Mesenchymal stem cell (in vitro differentiated cells and primary cell): ENCODE data around the gene KIF23.

Experiments used
- DNase-seq: peaks from one replicate; pipeline ENCODE4 v3.0.0-alpha.2; 2013
- H2AFZ ChIP-seq: one replicate; pipeline ENCODE4 v1.6.1; 2013; ENCODE audit warnings: low read depth, mild to moderate bottlenecking, control low read depth, inconsistent platforms, low read length, moderate library complexity
- H2AK5ac ChIP-seq: 2 replicates; pipeline ENCODE4 v1.6.1; 2013; ENCODE audit warnings: low read length, moderate library complexity, mild to moderate bottlenecking, inconsistent platforms; ENCODE audit not compliant: severe bottlenecking
- H2BK120ac ChIP-seq: one replicate; pipeline ENCODE4 v1.6.1; 2013; ENCODE audit warnings: low read depth, mild to moderate bottlenecking, inconsistent platforms, low read length, moderate library complexity
- H2BK12ac ChIP-seq, 2 experiments: one replicate each; pipeline ENCODE4 v1.6.1; 2013; ENCODE audit warnings: inconsistent platforms in 2 of 2, low read length in 2 of 2, mild to moderate bottlenecking in 2 of 2, moderate library complexity in 2 of 2, control low read depth in 1 of 2
- H2BK15ac ChIP-seq: one replicate; pipeline ENCODE4 v1.6.1; 2013; ENCODE audit warnings: mild to moderate bottlenecking, low read depth, inconsistent platforms; ENCODE audit not compliant: poor library complexity, severe bottlenecking
- H2BK5ac ChIP-seq: 2 replicates; pipeline ENCODE4 v1.6.1; 2013; ENCODE audit warnings: low read depth, mild to moderate bottlenecking, low read length, control low read depth, inconsistent platforms; ENCODE audit not compliant: poor library complexity, severe bottlenecking
- H3K14ac ChIP-seq, 2 experiments: one replicate each; pipeline ENCODE4 v1.6.1; 2013; ENCODE audit warnings: inconsistent platforms in 2 of 2, low read length in 2 of 2, control low read depth in 1 of 2, mild to moderate bottlenecking in 1 of 2, moderate library complexity in 1 of 2
- H3K18ac ChIP-seq, 2 experiments: one replicate each; pipeline ENCODE4 v1.6.1; 2013; ENCODE audit warnings: inconsistent platforms in 2 of 2, low read length in 2 of 2, control low read depth in 1 of 2, low read depth in 1 of 2, mild to moderate bottlenecking in 1 of 2
- H3K23ac ChIP-seq, 2 experiments: one replicate each; pipeline ENCODE4 v1.6.1; 2013; ENCODE audit warnings: inconsistent platforms in 2 of 2, low read length in 2 of 2, mild to moderate bottlenecking in 2 of 2, moderate library complexity in 2 of 2, control low read depth in 1 of 2
- H3K27ac ChIP-seq: 2 replicates; pipeline ENCODE4 v1.5.1; 2013; ENCODE audit warnings: mild to moderate bottlenecking, moderate library complexity, low read length, control low read depth, inconsistent platforms; ENCODE audit not compliant: poor library complexity, severe bottlenecking
- H3K27me3 ChIP-seq, 2 experiments: 2 replicates each; pipeline versions ENCODE4 v1.6.1 to v1.7.0; 2013; ENCODE audit warnings: low read length in 2 of 2, mild to moderate bottlenecking in 2 of 2, moderate library complexity in 2 of 2, control low read depth in 1 of 2, inconsistent platforms in 1 of 2; ENCODE audit not compliant: control insufficient read depth in 1 of 2, insufficient read depth in 1 of 2
- H3K36me3 ChIP-seq, 2 experiments: 2 replicates each; pipeline versions ENCODE4 v1.6.1 to v1.7.0; 2013; ENCODE audit warnings: low read length in 2 of 2, control low read depth in 1 of 2, inconsistent platforms in 1 of 2, low read depth in 1 of 2, mild to moderate bottlenecking in 1 of 2; ENCODE audit not compliant: insufficient read depth in 2 of 2, control insufficient read depth in 1 of 2
- H3K4ac ChIP-seq, 2 experiments: one replicate each; pipeline ENCODE4 v1.6.1; 2013; ENCODE audit warnings: inconsistent platforms in 2 of 2, low read length in 2 of 2, mild to moderate bottlenecking in 2 of 2, moderate library complexity in 2 of 2, control low read depth in 1 of 2, low read depth in 1 of 2
- H3K4me1 ChIP-seq: 2 replicates; pipeline ENCODE4 v1.6.1; 2013; ENCODE audit warnings: low read depth, low read length, control low read depth; ENCODE audit not compliant: control insufficient read depth, insufficient read depth
- H3K4me2 ChIP-seq: 2 replicates; pipeline ENCODE4 v1.6.1; 2013; ENCODE audit warnings: low read length, mild to moderate bottlenecking, inconsistent platforms; ENCODE audit not compliant: poor library complexity, severe bottlenecking
- H3K4me3 ChIP-seq, 2 experiments: 2 replicates each; pipeline versions ENCODE4 v1.5.1 to v1.7.0; 2013; ENCODE audit warnings: low read length in 2 of 2, mild to moderate bottlenecking in 2 of 2, control low read depth in 1 of 2, low read depth in 1 of 2; ENCODE audit not compliant: insufficient read depth in 1 of 2
- H3K79me1 ChIP-seq: replicated peaks from 2 replicates; pipeline ENCODE4 v1.6.1; 2013; ENCODE audit warnings: mild to moderate bottlenecking, control low read depth, low read length, inconsistent platforms; ENCODE audit not compliant: poor library complexity, severe bottlenecking
- H3K9ac ChIP-seq: 2 replicates; pipeline ENCODE4 v1.7.0; 2013; ENCODE audit warnings: mild to moderate bottlenecking, low read length, moderate library complexity
- H3K9me3 ChIP-seq: 2 replicates; pipeline ENCODE4 v1.7.0; 2013; ENCODE audit warnings: mild to moderate bottlenecking, low read length; ENCODE audit not compliant: control insufficient read depth
- H4K8ac ChIP-seq: one replicate; pipeline ENCODE4 v1.6.1; 2013; ENCODE audit warnings: inconsistent platforms, mild to moderate bottlenecking, low read length, moderate library complexity
- H4K91ac ChIP-seq: one replicate; pipeline ENCODE4 v1.6.1; 2013; ENCODE audit warnings: mild to moderate bottlenecking, low read length, inconsistent platforms
- WGBS: methylation state at CpG from one replicate; pipeline ENCODE4 v1.1.7; 2013; ENCODE audit warnings: mixed read lengths; 5-methylcytosine and 5-hydroxymethylcytosine counted together

The KIF23 gene

GRCh38 chr15:69422336-69422895 is 8.3 kb downstream of the KIF23 start:
- Histone ChIP-seq H3K27ac (no peak overlapping the region), H2BK12ac (no peak overlapping the region), H2BK5ac (no peak overlapping the region), H3K9me3 (no peaks in the 10 kb centered on the region), H3K4me2 (no peak overlapping the region), H3K79me1 (peaks cover 16% of the 10 kb centered on the region), H2BK120ac (no peak overlapping the region), H2AFZ (no peak overlapping the region), H3K18ac (no peak overlapping the region), H2BK15ac (no peak overlapping the region), H4K91ac (no peak overlapping the region), H4K8ac (no peak overlapping the region), H3K4me1 (no peaks in the 10 kb centered on the region), H3K14ac (no peak overlapping the region), H2AK5ac (no peak overlapping the region), H3K36me3 (peaks cover 0 to 39% of the 10 kb centered on the region in 2 experiments), H3K27me3 (no peaks in the 10 kb centered on the region), H3K9ac (no peak overlapping the region), H3K4me3 (no peak overlapping the region), H3K23ac (no peak overlapping the region), H3K4ac (no peak overlapping the region)
- DNase-seq, result no peak
- WGBS, result 96% methylated on average over 4 of the region's 4 CpGs

DNA sequence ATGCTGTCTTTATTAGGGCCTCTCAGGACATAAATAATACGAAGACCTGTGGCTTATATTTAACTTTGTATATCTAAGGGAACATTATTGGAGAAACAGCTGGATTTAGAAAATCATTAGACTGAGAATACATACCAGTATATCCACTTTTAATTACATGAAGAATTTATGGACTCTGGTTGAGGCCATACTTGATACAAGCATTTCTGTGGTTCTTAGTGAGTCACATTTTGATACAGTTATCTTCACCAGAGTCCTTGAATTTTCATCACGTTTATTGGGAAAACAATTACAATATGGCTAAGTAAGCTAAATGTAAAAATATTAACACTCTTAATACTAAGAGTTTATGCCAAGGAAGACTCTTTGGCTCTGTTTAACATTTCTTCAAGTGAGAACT is 9.9 kb downstream of the KIF23 start:
- Histone ChIP-seq H2BK15ac (no peak overlapping the region), H3K27me3 (no peaks in the 10 kb centered on the region), H3K27ac (no peak overlapping the region), H3K4ac (no peak overlapping the region), H3K4me2 (no peak overlapping the region), H2AFZ (no peak overlapping the region), H2BK12ac (no peak overlapping the region), H2BK120ac (no peak overlapping the region), H3K18ac (no peak overlapping the region), H3K79me1 (peaks cover 12% of the 10 kb centered on the region), H4K8ac (no peak overlapping the region), H3K9ac (no peak overlapping the region), H2AK5ac (no peak overlapping the region), H3K4me3 (no peak overlapping the region), H3K14ac (no peak overlapping the region), H3K23ac (no peak overlapping the region), H2BK5ac (no peak overlapping the region), H4K91ac (no peak overlapping the region), H3K9me3 (no peaks in the 10 kb centered on the region), H3K4me1 (no peaks in the 10 kb centered on the region), H3K36me3 (peaks cover 0 to 47% of the 10 kb centered on the region in 2 experiments)
- DNase-seq, result no peak
- no CpG with 5 or more reads among the region's 2 CpGs for WGBS

DNA sequence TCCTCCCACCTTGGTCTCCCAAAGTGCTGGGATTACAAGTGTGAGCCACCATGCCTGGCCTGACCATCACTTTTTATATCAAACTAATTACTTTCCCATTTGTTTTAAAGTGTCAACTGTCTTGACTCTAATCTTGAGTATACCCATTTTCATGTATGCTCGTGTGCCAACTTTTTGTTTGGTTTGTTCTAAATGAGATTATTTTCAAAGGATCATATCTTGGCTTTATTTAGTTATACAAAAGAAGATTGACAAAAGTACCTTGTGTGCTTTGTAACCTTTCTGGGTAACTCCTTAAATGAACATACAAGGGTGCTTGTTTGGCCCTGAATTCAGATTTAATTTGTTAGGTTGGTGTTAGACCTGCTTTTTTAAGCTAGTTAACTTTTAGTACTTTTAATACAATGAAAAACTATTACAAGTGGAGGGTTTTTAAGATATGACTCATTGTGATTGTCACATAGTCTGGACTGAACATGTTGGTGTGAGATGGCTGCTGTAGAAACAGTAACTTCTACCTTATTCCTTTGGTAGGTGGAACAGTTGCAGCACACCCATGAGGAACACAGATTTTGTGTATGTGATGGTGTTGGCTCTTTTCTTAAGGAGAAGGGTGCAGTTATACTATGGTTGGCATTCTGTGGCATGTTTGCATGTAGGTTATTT is 10.7 kb downstream of the KIF23 start:
- H3K27ac ChIP-seq, result no peak overlapping the region
- H2BK5ac ChIP-seq, result no peak overlapping the region
- H3K27me3 ChIP-seq, result no peaks in the 10 kb centered on the region
- no peak overlapping the region for H3K4ac ChIP-seq
- no peak overlapping the region for H3K4me2 ChIP-seq
- H3K14ac ChIP-seq, result no peak overlapping the region
- H2BK15ac ChIP-seq, result no peak overlapping the region
- H3K23ac ChIP-seq, result no peak overlapping the region
- H2BK12ac ChIP-seq, result no peak overlapping the region
- no CpG with 5 or more reads among the region's 1 CpG for WGBS
- H3K36me3 ChIP-seq, result peaks cover 0 to 48% of the 10 kb centered on the region in 2 experiments
- H4K91ac ChIP-seq, result no peak overlapping the region
- no peak overlapping the region for H2AK5ac ChIP-seq
- H3K79me1 ChIP-seq, result peaks cover 10% of the 10 kb centered on the region
- no peaks in the 10 kb centered on the region for H3K9me3 ChIP-seq
- H3K4me1 ChIP-seq, result no peaks in the 10 kb centered on the region
- no peak overlapping the region for H3K4me3 ChIP-seq
- DNase-seq, result no peak
- peak overlapping the region; percentile 14 for H4K8ac ChIP-seq
- H3K9ac ChIP-seq, result no peak overlapping the region
- H2BK120ac ChIP-seq, result no peak overlapping the region
- no peak overlapping the region for H3K18ac ChIP-seq
- H2AFZ ChIP-seq, result no peak overlapping the region

DNA sequence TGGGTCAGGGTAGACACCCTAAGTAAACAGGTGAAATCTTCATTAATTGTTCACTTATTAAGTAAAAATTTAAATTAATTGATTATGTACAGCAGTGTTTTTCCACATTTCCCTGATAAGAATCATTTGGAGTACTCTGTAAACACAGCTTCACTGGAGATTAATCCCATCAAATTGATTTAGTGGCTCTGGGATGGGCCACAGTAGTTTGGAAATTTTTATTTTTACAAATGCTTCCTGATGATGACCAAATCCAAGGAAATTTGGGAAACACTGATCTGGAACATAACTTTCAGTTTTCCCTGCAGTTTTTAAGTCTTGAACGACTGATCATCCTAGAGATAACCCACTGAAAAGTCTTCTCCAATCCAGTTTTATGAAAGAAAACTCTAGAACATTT is 19.7 kb downstream of the KIF23 start:
- H2BK12ac ChIP-seq, result no peak overlapping the region
- no peak overlapping the region for H3K4me3 ChIP-seq
- no peak overlapping the region for H2AFZ ChIP-seq
- H2BK120ac ChIP-seq, result no peak overlapping the region
- H2BK5ac ChIP-seq, result no peak overlapping the region
- H2AK5ac ChIP-seq, result no peak overlapping the region
- no peaks in the 10 kb centered on the region for H3K27me3 ChIP-seq
- no peak overlapping the region for H3K9ac ChIP-seq
- no peak overlapping the region for H3K27ac ChIP-seq
- no peak overlapping the region for H3K14ac ChIP-seq
- peaks cover 6 to 38% of the 10 kb centered on the region in 2 experiments for H3K36me3 ChIP-seq
- 100% methylated on average over 1 of the region's 1 CpG for WGBS
- no peak overlapping the region for H3K18ac ChIP-seq
- DNase-seq, result no peak
- H4K8ac ChIP-seq, result no peak overlapping the region
- no peak overlapping the region for H3K4ac ChIP-seq
- H3K79me1 ChIP-seq, result peaks cover 27% of the 10 kb centered on the region
- H3K4me2 ChIP-seq, result no peak overlapping the region
- no peaks in the 10 kb centered on the region for H3K9me3 ChIP-seq
- H4K91ac ChIP-seq, result no peak overlapping the region
- H3K4me1 ChIP-seq, result no peaks in the 10 kb centered on the region
- no peak overlapping the region for H2BK15ac ChIP-seq
- no peak overlapping the region for H3K23ac ChIP-seq
